GM21381 (cell line): ENCODE results near the gene TUT7.
"Not testable (repeated sequence)": the region's sequence is repeated elsewhere in the genome, so short reads cannot be mapped to it uniquely, and the experiment has no call there.

ENCODE experiments used
- ATAC-seq: cut with Tn5 transposase; IDR thresholded peaks from one replicate; pipeline ENCODE4 v1.9.1; 2021; ENCODE audit warnings: mild to moderate bottlenecking, moderate library complexity; ENCODE audit not compliant: unreplicated experiment

The TUT7 gene

DNA sequence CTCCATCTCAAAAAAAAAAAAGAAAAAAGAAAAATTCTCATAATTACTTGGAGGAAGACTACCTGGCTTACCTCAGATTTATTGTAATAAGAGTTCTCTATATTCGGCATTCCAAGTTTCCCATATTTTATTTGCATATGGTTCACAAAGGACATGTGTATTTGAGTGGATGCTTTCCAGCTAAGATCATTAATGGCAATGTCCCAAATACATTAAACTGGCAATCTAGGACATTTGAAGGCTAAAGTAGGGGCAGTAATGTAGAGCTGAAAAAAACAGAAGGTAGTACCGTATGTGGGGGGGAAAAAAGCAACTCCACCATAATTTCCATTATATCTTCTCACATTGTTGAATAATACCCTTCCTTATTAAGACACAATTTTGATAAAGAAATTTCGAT, 4.9 kb downstream of the TUT7 start:
- ATAC-seq: no peak

DNA sequence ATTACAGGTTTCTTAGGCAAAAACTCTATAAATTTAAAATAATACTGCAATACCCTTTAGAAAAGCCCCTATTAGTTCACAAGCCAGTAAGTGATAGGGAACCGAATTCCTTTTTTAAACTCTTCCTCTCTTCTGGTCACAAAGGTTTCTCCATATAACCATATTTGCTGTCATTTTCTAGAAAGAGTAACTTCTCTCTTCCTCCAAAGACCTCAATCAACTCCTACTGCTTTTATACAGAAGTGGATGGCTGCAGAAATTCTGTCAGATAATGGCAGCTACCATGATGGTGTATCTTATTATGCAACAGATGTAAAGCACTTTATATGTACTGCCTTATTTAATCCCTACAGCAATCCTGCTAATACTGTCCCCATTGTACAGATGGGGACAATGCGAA, 6.2 kb downstream of the TUT7 start:
- ATAC-seq: no peak

DNA sequence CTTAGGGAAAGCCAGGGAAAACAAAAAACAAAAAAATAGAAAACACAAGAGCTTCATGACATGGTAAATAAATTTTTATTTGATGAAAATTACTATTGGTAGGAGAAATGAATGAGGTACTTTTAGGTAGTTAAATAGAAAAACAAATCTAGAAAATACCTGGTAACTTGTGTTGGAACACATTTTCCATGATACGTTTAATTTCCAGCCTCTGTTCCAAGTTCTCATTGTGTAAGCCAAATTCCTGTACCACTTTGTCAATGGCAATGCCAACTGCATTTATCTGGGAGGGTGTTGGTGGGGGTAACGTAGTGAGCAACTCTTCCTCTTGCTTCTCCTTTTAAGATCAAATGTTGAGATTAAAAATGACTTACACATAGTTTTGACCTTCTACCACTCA, 9.4 kb downstream of the TUT7 start:
- no peak for ATAC-seq

DNA sequence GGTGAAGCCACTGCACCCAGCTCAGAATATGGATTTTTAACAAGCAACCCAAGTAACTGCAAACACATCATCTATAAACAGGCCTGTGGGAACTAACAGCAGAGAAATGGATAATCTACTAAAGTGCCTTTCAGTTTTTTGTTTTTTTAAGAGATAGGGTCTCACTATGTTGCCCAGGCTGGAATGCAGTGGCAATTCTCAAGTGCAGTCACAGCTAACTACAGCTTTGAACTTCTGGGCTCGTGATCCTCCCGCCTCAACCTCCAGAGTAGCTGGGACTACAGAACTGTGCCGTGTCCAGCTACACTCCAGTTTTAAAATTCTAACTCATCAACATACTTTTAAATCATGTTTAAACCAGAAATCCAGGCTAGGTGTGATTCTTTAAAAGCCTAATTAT, 11.9 kb downstream of the TUT7 start:
- no peak for ATAC-seq

DNA sequence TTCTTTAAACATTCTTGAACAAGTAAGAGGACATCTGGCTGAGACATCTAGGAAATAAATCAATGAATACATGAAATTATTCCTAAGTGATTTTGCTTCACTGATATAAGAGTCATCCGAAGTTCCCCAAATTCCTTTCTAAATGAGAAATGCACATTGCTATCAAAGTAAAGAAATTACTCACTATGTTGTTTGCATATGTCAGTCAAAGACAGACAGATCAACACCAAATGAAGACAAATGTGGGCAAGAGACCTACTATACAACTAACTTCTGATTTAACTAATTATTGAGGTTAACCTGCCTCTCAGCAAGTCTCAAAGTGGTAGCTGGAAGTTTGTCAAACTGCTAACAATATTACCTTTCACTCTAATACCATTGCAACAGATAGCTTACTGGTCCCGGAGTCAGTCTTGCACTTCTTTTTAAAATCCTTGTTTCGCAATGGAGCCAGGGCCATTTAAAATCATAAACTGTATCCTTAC, 13.2 kb downstream of the TUT7 start:
- no peak for ATAC-seq

DNA sequence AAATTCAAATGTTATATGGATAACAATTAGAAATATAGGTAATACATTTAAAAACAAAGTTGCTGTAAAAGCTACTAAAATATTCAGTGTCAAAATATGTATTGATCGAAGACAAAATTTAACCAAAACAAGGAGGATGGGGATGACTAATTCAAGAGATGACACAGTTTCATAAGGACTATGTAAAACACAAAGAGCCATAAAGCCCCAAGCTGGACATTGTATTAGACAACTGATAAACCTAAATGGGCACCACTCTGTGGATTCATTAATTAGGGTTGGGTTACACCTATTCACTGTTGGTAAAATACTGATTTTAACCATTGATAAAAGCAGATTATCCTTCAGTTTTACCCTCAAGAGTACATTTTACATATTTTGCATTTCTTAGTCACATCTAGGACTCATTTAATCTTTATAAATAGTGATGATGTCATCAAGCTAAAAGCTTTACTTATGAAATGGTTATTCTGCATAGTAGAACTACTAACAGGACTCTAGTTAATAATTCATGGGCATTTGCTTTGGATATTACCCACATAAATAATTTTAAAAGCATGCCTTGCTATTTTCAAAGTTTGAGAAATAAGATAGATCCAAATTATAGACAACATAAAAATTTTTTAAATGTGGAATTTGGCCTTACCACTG, 13.7 kb downstream of the TUT7 start:
- no peak for ATAC-seq

DNA sequence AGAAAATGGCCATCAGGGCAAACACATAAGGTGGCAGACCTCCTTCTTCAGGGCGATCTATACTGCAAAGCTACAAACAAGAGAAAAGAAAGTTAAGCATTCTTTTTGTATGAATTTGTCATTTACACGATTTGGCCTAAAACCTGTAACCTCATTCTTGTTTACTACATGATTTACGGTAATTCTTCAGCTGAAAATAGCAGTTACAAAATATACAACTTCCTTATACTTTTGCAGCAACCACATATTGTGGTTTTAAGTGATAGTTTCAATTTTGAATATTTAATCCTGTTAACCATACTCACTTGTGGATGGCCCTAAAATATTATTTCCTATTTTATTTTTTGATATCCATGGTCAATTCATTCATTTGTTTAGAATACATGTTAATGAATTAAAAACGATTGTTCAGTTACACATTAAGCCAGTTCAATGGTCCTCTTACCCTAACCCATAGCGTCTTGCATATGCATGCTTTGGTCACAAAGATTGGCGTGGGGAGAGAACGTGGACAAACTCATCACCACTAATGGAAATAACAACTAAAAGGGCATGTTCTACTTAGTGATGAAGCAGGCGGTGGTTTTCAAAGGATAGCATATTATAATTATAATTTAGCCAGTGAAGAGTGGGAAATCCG, 16.6 kb downstream of the TUT7 start:
- peak; percentile 33 for ATAC-seq

DNA sequence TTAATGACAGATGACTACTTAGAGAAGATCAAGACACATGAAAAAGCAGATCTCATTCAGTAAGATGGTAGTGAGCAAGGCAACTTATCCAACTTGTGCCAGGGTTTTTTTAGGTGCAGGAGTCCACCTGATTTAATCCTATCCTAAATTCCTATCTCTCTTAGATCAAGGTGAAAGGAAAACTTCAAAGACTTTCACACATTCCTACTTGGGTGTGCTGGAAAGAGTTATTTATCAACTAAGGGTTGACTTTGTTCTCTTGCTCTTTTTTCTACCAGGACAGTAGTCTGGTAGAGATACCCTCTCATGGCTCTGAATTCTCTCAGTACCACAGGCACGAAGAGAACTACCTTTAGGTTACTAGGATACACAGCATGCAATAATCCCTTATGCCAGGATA, 18.2 kb downstream of the TUT7 start:
- ATAC-seq: no peak

DNA sequence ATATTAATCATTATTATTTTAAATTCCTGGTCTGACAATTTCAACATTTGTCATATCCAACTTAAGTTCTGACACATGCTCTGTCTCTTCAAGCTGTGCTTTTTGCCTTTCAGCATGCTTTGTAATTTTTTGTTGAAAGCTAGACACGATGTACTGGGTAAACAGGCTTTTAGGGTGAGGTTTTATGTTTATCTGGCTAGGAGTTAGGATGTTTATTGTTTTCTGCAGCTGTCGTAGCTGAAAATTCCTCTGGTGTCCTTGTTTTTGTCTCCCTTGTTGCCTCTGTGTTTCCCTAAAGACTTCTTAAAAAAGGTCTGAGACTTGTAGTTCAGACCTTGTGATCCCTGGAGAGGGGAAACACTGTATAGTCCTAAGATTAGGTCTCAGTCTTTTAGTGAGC, 20.6 kb downstream of the TUT7 start:
- ATAC-seq: no peak

DNA sequence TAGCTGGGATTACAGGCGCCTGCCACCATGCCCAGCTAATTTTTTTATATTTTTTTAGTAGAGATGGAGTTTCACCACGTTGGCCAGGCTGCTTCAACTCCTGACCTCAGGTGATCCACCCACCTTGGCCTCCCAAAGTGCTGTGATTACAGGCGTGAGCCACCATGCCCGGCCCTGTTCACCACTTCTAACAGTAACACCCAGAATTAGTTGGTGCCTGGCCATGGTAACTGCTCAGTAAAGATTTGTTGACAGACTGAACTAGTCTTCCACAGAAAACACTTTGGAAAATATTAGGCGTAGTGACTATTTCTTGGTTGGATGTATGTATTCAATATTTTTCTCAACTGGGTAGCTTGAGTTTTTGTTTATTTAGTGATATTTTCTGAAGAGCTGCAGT, 24.0 kb downstream of the TUT7 start:
- ATAC-seq: no peak

DNA sequence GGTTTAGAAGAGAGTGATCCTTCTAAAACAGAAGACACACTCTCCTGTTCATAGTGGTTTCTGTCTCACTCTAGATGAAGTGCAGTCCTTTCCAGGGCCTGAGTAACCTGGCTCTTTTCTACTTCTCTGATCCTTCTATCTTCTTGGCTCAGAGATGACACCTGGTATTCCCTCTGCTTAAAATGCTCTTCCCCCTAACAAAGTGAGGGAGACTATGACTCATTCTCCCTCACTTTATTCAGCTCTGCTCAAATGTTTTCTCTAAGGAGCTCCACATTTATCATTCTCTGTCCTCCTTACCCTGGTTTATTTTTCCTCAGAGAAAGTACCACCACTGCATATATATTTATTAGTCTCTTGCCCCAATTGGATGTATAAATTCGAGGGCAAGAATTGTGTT, 24.6 kb downstream of the TUT7 start:
- no peak for ATAC-seq

DNA sequence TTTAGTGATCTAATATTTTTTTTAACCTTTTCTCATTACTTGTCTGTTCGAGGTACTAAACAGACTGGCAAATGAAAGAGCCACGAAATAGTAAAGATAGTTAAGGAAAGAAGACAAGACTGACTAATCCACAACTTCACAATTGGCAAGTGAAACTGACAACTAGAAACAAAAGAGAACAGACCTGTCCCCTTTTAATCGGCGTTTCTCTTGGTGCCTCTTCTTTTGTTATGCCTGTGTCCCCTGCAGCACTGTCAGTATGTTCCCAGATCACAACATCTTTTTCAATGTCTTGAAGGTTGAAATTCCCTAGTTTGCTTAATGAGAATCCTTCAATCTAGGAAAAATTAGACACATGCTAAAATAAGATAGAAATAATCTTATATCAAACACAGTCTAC, 26.1 kb downstream of the TUT7 start:
- no peak for ATAC-seq

DNA sequence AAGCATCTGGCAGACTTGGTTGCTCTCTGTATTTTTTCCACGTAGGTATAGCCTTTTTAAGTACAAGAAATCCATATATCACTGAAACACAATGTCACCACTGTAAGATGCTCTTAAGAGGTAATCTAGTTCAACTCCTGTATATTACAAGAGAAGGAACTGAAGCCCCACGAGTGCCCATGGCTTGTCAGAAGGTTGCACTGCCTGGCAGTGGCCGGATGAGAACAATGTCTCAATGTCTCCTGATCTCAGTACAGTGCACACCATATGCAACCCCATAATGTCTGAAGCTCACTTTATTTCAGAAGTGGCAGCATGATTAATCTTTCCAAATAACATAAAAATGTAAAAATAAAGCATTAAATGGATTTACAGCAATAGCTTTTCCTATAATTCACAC, 27.7 kb downstream of the TUT7 start:
- no peak for ATAC-seq

DNA sequence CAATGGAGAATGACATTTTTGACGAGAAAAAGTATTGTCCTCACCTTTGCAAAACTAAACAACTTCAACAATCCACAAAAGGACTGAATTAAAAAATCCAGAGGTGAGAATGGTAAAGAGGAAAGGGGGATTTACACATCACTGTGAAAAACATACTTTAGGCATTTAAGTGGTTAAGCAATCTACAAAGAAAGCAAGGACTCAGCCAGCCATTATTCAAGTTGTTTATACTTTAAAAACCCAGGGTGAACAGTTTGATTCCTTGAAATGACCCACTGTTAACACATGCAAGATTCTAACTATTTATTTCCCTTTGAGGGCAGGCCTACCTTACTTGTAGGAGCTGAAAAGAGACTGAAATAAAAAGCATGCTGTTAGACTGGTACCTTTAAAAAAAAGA, 29.3 kb downstream of the TUT7 start:
- no peak for ATAC-seq

DNA sequence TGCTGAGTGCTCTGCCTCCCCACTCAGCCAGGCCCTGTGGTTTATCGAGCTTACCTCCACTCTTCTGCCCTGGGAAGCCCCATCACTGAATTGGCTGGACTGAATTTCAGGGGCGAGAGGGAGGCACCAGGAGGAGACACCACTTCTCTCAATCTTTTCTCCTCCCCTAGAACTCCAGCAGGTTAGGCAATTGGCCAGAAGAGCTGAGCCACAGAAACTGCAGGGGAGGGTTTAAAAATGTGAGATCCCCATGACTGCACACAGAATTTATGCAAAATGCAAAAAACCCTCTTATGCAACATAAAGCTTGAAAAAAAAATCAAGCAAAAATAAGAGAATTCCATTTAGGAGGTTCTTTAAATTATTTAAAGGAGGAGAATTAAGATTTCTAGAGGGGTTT, 29.9 kb downstream of the TUT7 start:
- no peak for ATAC-seq

DNA sequence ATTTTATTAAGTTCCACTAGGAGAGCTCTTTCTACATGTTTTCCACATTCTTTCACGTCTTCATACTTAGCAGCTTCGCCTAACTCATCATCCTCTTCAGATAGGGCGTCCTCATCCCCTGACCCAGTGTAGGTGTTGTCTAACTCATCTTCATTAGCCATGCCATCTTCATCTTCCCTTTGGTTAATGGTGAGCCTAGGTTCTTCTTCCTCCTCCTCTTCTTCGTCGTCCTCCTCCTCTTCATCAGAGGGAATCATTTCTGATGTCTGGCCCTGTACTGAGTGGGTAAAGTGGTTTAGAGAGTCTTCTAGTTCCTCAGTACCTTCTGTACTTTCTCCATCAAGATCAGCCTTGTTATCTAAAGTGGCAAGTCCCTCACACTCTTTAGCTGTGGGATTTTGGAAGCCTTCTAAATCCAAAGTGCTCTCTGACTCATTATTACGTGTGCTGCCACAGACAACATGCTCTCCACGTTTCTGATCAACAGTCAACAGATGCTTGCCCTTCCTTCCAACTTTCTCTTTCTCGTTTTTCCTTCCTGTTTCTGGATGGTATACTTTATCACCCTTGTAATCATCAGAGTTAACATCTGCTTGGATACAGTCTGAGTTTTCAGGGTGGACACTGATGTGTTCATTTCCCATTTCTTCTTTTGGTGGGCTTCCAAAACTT, 31.1 kb downstream of the TUT7 start:
- no peak for ATAC-seq

DNA sequence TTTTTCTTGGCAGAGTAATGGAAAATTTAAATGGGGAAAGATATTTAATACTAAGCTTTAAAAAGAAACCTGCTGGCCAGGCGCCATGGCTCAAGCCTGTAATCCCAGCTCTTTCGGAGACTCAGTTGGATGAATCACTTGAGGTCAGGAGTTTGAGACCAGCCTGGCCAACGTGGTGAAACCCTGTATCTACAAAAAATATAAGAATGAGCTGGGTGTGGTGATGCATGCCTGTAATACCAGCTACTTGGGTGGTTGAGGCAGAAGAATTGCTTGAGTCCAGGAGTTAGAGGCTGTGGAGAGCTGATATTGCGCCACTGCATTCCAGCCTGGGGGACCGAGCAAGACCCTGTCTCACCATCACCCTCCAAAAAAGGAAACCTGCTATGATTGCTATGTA, 32.8 kb downstream of the TUT7 start:
- ATAC-seq: no peak

DNA sequence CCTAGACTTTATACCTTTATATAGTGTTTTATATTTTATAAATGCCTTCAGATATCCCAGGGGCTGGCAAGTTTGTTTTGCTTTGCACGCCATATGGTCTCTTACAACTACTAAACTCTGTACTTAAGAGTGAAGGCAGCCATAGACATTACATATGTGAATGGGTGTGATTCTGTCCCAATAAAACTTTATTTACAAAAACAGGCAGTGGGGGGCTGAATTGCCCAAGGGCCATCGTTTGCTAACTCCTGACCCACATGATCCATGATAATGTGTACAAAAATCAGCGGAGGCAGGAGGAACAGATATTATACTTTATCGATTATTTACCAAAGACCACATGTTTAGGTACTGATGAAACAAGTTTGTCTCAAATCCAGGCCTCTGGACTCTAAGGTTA, 36.0 kb downstream of the TUT7 start:
- no peak for ATAC-seq

DNA sequence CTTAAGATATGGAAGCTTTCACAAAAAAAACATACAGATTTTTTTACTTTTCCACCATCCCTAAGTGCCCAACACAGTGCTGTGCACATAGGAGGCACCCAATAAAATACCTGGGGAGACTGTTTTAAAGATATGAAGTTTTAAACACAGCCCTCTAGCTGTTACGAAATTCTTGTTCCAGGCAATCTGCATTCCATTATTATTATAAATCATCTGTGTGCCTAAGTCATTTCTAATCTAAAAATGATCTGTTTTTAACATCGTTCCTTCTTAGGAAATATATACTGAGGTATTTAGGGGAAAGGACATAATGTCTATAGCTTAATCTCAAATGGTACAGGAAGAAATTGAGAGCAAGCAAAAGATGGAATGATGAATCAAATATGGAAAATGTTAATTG, 39.1 kb downstream of the TUT7 start:
- ATAC-seq: no peak

DNA sequence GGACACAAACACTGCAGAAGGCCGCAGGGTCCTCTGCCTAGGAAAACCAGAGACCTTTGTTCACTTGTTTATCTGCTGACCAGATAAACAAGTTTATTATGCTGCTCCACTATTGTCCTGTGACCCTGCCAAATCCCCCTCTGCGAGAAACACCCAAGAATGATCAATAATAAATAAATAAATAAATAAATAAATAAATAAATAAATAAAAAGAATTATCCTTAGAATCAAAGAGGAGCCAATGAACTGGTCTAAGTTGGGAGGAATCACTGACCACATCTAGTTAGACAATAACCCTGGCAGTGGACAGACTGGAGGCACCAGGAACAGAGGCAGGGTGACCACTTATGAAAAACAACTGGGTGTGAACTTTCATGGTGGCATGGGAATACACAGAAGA, 41.3 kb downstream of the TUT7 start:
- not testable (repeated sequence) for ATAC-seq

DNA sequence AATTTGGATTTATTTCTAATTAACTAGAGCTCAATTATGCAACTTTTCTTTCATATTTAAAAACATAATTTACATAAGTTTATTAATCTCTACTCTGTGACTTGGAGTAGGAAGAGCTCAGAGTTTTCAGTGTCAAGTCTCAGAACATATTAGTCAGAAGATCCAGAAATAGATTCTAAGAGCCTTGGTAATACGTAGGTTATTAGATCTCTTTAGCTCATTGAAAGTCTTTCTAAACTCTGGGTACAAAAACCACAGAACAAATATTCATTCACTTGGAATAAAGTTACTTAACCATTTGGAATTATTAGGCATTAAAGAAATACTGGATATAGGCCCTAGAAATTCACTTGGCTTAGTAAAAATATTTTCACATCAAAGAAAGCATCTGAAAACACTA, 45.5 kb downstream of the TUT7 start:
- no peak for ATAC-seq

DNA sequence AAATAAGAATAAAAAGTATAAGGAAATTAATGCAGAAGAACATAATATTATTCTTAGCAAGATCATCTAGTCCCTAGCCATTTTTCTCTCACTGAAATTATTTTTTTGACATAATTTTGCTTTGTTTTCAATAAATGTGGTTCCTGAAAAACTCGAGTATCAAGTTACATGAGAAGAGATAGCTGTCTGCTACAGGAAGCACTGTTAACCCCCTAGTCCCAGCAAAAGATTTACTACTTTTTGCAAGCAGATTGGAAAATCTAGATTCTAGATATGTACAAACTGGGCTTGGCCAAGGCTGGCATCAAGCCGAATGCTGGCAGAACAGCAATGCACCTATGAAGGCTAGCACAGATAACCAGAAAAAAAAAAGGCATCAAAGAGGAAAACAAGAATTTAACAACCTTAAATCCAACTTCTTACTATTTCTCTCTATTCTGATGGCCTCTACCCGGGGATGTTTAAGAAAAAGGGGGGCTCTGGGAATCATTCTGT, 49.9 kb downstream of the TUT7 start:
- ATAC-seq: no peak
